Ishikawa (cell line): ENCODE results near the gene CIROP.
A peak's percentile ranks its signal among the peaks of the same experiment; 100 is the strongest.

ENCODE experiments used
- CEBPB ChIP-seq: IDR thresholded peaks from 2 replicates; pipeline ENCODE4 v1.6.1; 2012
- CREB1 ChIP-seq: IDR thresholded peaks from 2 replicates; pipeline ENCODE4 v1.6.1; 2012; ENCODE audit warnings: low read depth
- EP300 ChIP-seq: IDR thresholded peaks from 2 replicates; pipeline ENCODE4 v1.6.1; 2012; ENCODE audit warnings: borderline replicate concordance
- MAX ChIP-seq: IDR thresholded peaks from 2 replicates; pipeline ENCODE4 v1.6.1; 2012
- NFIC ChIP-seq: IDR thresholded peaks from 2 replicates; pipeline ENCODE4 v1.6.1; 2012
- RAD21 ChIP-seq: IDR thresholded peaks from 2 replicates; pipeline ENCODE4 v1.6.1; 2012; ENCODE audit warnings: low read depth
- USF1 ChIP-seq: IDR thresholded peaks from 2 replicates; pipeline ENCODE4 v1.6.1; 2012
- ZBTB7A ChIP-seq: IDR thresholded peaks from 2 replicates; pipeline ENCODE4 v1.6.1; 2012; ENCODE audit warnings: low read depth

GRCh38 chr14:23055621-23056144, 49.1 kb downstream of the CIROP start:
- TF ChIP-seq EP300 (no peak), RAD21 (no peak), CREB1 (no peak), USF1 (peak; percentile 80), ZBTB7A (0 out of 2 replicates have a peak, but pooled peaks have one; percentile 14), MAX (peak; percentile 79), CEBPB (no peak), NFIC (peak; percentile 50)
